Astrocyte of the spinal cord (primary cell): ENCODE measurements around the gene SSBP3.

Source experiments
- DNase-seq: peaks from one replicate; pipeline ENCODE4 v3.0.0; 2011; ENCODE audit warnings: low read depth, low spot score
- H3K4me3 ChIP-seq: 2 replicates; pipeline ENCODE4 v1.5.1; 2011; ENCODE audit warnings: low read depth, mild to moderate bottlenecking, low read length, moderate library complexity
- in situ Hi-C: cut with HindIII; loops from 2 replicates; pipeline ENCODE4 v1.10.0; 2017; ENCODE audit warnings: low sequenced_read_pairs
- TF ChIP-seq, protein P1 (sequence below): IDR thresholded peaks from 2 replicates; pipeline ENCODE4 v1.5.1; 2012; ENCODE audit warnings: low read depth, mild to moderate bottlenecking, low read length, inconsistent platforms

SSBP3 gene

GRCh38 chr1:54262244-54262643 lies 143.9 kb downstream of the SSBP3 start:
- no peak overlapping the region for H3K4me3 ChIP-seq
- in situ Hi-C loops, result no loop called here
- TF ChIP-seq, protein P1, sequence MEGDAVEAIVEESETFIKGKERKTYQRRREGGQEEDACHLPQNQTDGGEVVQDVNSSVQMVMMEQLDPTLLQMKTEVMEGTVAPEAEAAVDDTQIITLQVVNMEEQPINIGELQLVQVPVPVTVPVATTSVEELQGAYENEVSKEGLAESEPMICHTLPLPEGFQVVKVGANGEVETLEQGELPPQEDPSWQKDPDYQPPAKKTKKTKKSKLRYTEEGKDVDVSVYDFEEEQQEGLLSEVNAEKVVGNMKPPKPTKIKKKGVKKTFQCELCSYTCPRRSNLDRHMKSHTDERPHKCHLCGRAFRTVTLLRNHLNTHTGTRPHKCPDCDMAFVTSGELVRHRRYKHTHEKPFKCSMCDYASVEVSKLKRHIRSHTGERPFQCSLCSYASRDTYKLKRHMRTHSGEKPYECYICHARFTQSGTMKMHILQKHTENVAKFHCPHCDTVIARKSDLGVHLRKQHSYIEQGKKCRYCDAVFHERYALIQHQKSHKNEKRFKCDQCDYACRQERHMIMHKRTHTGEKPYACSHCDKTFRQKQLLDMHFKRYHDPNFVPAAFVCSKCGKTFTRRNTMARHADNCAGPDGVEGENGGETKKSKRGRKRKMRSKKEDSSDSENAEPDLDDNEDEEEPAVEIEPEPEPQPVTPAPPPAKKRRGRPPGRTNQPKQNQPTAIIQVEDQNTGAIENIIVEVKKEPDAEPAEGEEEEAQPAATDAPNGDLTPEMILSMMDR, result no peak
- no peak for DNase-seq

- TF ChIP-seq, protein P1, result no peak
- no peak for DNase-seq
- in situ Hi-C loops, result no loop called here
- no peak overlapping the region for H3K4me3 ChIP-seq
These were observed 145.4 kb downstream of the SSBP3 start for GRCh38 chr1:54260810-54261209.

GRCh38 chr1:54259546-54260140 lies 146.6 kb downstream of the SSBP3 start:
- no peak for DNase-seq
- in situ Hi-C loops, result no loop called here
- no peak overlapping the region for H3K4me3 ChIP-seq
- TF ChIP-seq, protein P1, result no peak

- DNase-seq, result no peak
- in situ Hi-C loops, result no loop called here
- TF ChIP-seq, protein P1, result no peak
- no peak overlapping the region for H3K4me3 ChIP-seq
These were observed 148.3 kb downstream of the SSBP3 start for GRCh38 chr1:54257876-54258275.

- no peak overlapping the region for H3K4me3 ChIP-seq
- TF ChIP-seq, protein P1, result no peak
- in situ Hi-C loops, result no loop called here
- no peak for DNase-seq
These were observed 148.9 kb downstream of the SSBP3 start for GRCh38 chr1:54257346-54257620.

GRCh38 chr1:54256522-54257345 lies 149.5 kb downstream of the SSBP3 start:
- no peak for DNase-seq
- no peak overlapping the region for H3K4me3 ChIP-seq
- in situ Hi-C loops, result no loop called here
- TF ChIP-seq, protein P1, result no peak
